HEK293 (cell line): ENCODE measurements around the gene ARHGEF11.
"Not testable (repeated sequence)": the region's sequence is repeated elsewhere in the genome, so short reads cannot be mapped to it uniquely, and the experiment has no call there.

Source experiments
- CTCF ChIA-PET: fragments of 350-600 bp; formaldehyde crosslinking; extraction: SDS; loops from one replicate; lab custom pipeline; 2021; ENCODE audit warnings: antibody characterized with exemption; lab: Yijun Ruan, JAX
- POLR2A ChIA-PET: fragments of 300-600 bp; formaldehyde crosslinking; extraction: SDS; loops from one replicate; lab custom pipeline; 2020; ENCODE audit warnings: antibody characterized with exemption, inconsistent platforms; lab: Yijun Ruan, JAX
- H3K27ac ChIP-seq: fragments of 200-500 bp; sonication (Bioruptor generic); 2 replicates; pipeline ENCODE4 v1.5.1; 2014; ENCODE audit warnings: low read depth, low read length, control low read depth, inconsistent platforms; ENCODE audit errors: extremely low read depth
- H3K36me3 ChIP-seq, 2 experiments: fragments of 200-500 bp in 1 of 2; sonication (Bioruptor generic) in 1 of 2; 1 replicate in 1 of 2; 2 replicates in 1 of 2; pipeline ENCODE4 v1.5.1; 2014 to 2017; ENCODE audit warnings: inconsistent platforms in 2 of 2, low read length in 2 of 2; ENCODE audit not compliant: control insufficient read depth in 2 of 2, insufficient read depth in 1 of 2
- H3K4me1 ChIP-seq: fragments of 200-500 bp; sonication (Bioruptor generic); 2 replicates; pipeline ENCODE4 v1.5.1; 2014; ENCODE audit warnings: mild to moderate bottlenecking, low read length, inconsistent platforms; ENCODE audit not compliant: control insufficient read depth, insufficient read depth
- H3K4me3 ChIP-seq: 2 replicates; pipeline ENCODE4 v1.5.1; 2011; ENCODE audit warnings: low read depth, mild to moderate bottlenecking, control low read depth, low read length, moderate library complexity
- H3K9me3 ChIP-seq: fragments of 200-500 bp; sonication (Bioruptor generic); 2 replicates; pipeline ENCODE4 v1.5.1; 2014; ENCODE audit warnings: low read depth, low read length, inconsistent platforms; ENCODE audit not compliant: control insufficient read depth, insufficient read depth
- CTCF ChIP-seq: fragments of 450-650 bp; formaldehyde crosslinking; IDR thresholded peaks from 2 replicates; pipeline ENCODE4 v1.5.1; 2016; ENCODE audit warnings: missing biosample characterization, missing genetic modification characterization
- EGR2 ChIP-seq: fragments of 450-650 bp; formaldehyde crosslinking; IDR thresholded peaks from 2 replicates; pipeline ENCODE4 v1.5.1; 2016; ENCODE audit warnings: low read depth, missing biosample characterization, missing genetic modification characterization
- GLI4 ChIP-seq: fragments of 450-650 bp; formaldehyde crosslinking; IDR thresholded peaks from 2 replicates; pipeline ENCODE4 v1.5.1; 2016; ENCODE audit warnings: missing biosample characterization, missing genetic modification characterization
- IKZF3 ChIP-seq: fragments of 450-650 bp; IDR thresholded peaks from 2 replicates; pipeline ENCODE4 v1.5.0; 2018; ENCODE audit warnings: missing biosample characterization, mild to moderate bottlenecking, missing genetic modification characterization, moderate library complexity
- PBX3 ChIP-seq: sonication (generic); formaldehyde crosslinking; IDR thresholded peaks from 2 replicates; pipeline ENCODE4 v1.8.1; 2022; ENCODE audit warnings: mild to moderate bottlenecking, moderate library complexity, missing genetic modification reagents
- SP3 ChIP-seq: fragments of 450-650 bp; formaldehyde crosslinking; IDR thresholded peaks from 2 replicates; pipeline ENCODE4 v1.5.1; 2016; ENCODE audit warnings: missing biosample characterization, missing genetic modification characterization
- YY2 ChIP-seq: fragments of 450-650 bp; formaldehyde crosslinking; IDR thresholded peaks from 2 replicates; pipeline ENCODE4 v1.5.1; 2016; ENCODE audit warnings: missing biosample characterization, missing genetic modification characterization
- ZIC2 ChIP-seq: fragments of 450-650 bp; formaldehyde crosslinking; IDR thresholded peaks from 2 replicates; pipeline ENCODE4 v1.5.1; 2016; ENCODE audit warnings: missing biosample characterization, missing genetic modification characterization
- ZNF112 ChIP-seq: fragments of 450-650 bp; formaldehyde crosslinking; IDR thresholded peaks from 2 replicates; pipeline ENCODE4 v1.5.0; 2017; ENCODE audit warnings: missing biosample characterization, missing genetic modification characterization
- ZNF148 ChIP-seq: fragments of 450-650 bp; formaldehyde crosslinking; IDR thresholded peaks from 2 replicates; pipeline ENCODE4 v1.5.0; 2017; ENCODE audit warnings: missing biosample characterization, missing genetic modification characterization, borderline replicate concordance
- ZNF23 ChIP-seq: fragments of 450-650 bp; formaldehyde crosslinking; IDR thresholded peaks from 2 replicates; pipeline ENCODE4 v1.5.1; 2016; ENCODE audit warnings: missing biosample characterization, missing genetic modification characterization, borderline replicate concordance
- ZNF26 ChIP-seq: fragments of 450-650 bp; formaldehyde crosslinking; IDR thresholded peaks from 2 replicates; pipeline ENCODE4 v1.5.1; 2016; ENCODE audit warnings: missing biosample characterization, missing genetic modification characterization
- ZNF292 ChIP-seq: fragments of 450-650 bp; formaldehyde crosslinking; IDR thresholded peaks from 2 replicates; pipeline ENCODE4 v1.5.1; 2016; ENCODE audit warnings: low read depth, missing biosample characterization, missing genetic modification characterization, borderline replicate concordance
- ZNF302 ChIP-seq: fragments of 450-650 bp; formaldehyde crosslinking; IDR thresholded peaks from 2 replicates; pipeline ENCODE4 v1.5.1; 2016; ENCODE audit warnings: missing biosample characterization, missing genetic modification characterization, low read depth
- ZNF37A ChIP-seq: fragments of 450-650 bp; IDR thresholded peaks from 2 replicates; pipeline ENCODE4 v1.5.1; 2018; ENCODE audit warnings: missing biosample characterization, missing genetic modification characterization
- ZNF394 ChIP-seq: fragments of 450-650 bp; formaldehyde crosslinking; IDR thresholded peaks from 2 replicates; pipeline ENCODE4 v1.5.1; 2016; ENCODE audit warnings: missing biosample characterization, missing genetic modification characterization, mild to moderate bottlenecking, moderate library complexity, borderline replicate concordance
- ZNF398 ChIP-seq: fragments of 450-650 bp; formaldehyde crosslinking; IDR thresholded peaks from 2 replicates; pipeline ENCODE4 v1.5.1; 2017; ENCODE audit warnings: missing biosample characterization, missing genetic modification characterization
- ZNF529 ChIP-seq: fragments of 450-650 bp; formaldehyde crosslinking; IDR thresholded peaks from 2 replicates; pipeline ENCODE4 v1.5.1; 2017; ENCODE audit warnings: missing genetic modification characterization, missing biosample characterization; ENCODE audit not compliant: insufficient replicate concordance
- ZNF548 ChIP-seq: fragments of 450-650 bp; formaldehyde crosslinking; IDR thresholded peaks from 2 replicates; pipeline ENCODE4 v1.5.1; 2016; ENCODE audit warnings: missing biosample characterization, missing genetic modification characterization
- ZNF561 ChIP-seq: fragments of 450-650 bp; IDR thresholded peaks from 2 replicates; pipeline ENCODE4 v1.5.1; 2018; ENCODE audit warnings: missing biosample characterization, missing genetic modification characterization, borderline replicate concordance
- ZNF580 ChIP-seq: fragments of 450-650 bp; formaldehyde crosslinking; IDR thresholded peaks from 2 replicates; pipeline ENCODE4 v1.5.1; 2016; ENCODE audit warnings: missing biosample characterization, missing genetic modification characterization
- ZNF624 ChIP-seq: fragments of 450-650 bp; formaldehyde crosslinking; IDR thresholded peaks from 2 replicates; pipeline ENCODE4 v1.5.1; 2017; ENCODE audit warnings: missing biosample characterization, missing genetic modification characterization

Gene ARHGEF11

GRCh38 chr1:156927215-156928042, 118.1 kb downstream of the ARHGEF11 start (continued):
- no peak for TF ChIP-seq ZNF37A (tag by site-specific recombination)
- no peak for TF ChIP-seq GLI4 (tag by site-specific recombination)
- peak; percentile 30; the same call in 1 of the 2 replicates for TF ChIP-seq ZNF561 (tag by site-specific recombination)
- peak; percentile 36; the same call in 1 of the 2 replicates for TF ChIP-seq ZIC2 (tag by site-specific recombination)
- TF ChIP-seq ZNF23 (tag by site-specific recombination), result no peak
- TF ChIP-seq ZNF624, result no peak
- no peak for TF ChIP-seq ZNF302 (tag by site-specific recombination)
- TF ChIP-seq EGR2 (tag by site-specific recombination), result peak; percentile 93
- peak; percentile 85 for TF ChIP-seq ZNF580 (tag by site-specific recombination)
- 0 out of 2 replicates have a peak, but pooled peaks have one; percentile 15 for TF ChIP-seq ZNF394 (tag by site-specific recombination)
- TF ChIP-seq SP3 (tag by site-specific recombination), result peak; percentile 69
- TF ChIP-seq CTCF, result peak; percentile 90
- no peak for TF ChIP-seq ZNF398 (tag by site-specific recombination)
- no peak for TF ChIP-seq ZNF148 (tag by site-specific recombination)
- TF ChIP-seq, all 188 proteins: peak for 29

GRCh38 chr1:156926695-156927094, 118.8 kb downstream of the ARHGEF11 start:
- ChIA-PET POLR2A (interaction anchor here (0.9 to 1.4 kb wide), 2 partner anchors 37 to 198 kb away, joined by 3 to 4 read pairs; partner anchors contain the start of genes ISG20L2 and METTL25B), CTCF (interaction anchor here (0.5 to 11.9 kb wide), 20 partner anchors 10 to 1468 kb away, joined by 3 to 199 read pairs (median 8); partner anchors contain the start of genes NTRK1 and PEAR1)
- not testable (repeated sequence) for H3K9me3 ChIP-seq, H3K4me1 ChIP-seq, H3K36me3 ChIP-seq, H3K27ac ChIP-seq, H3K4me3 ChIP-seq

GRCh38 chr1:156926175-156926574, 119.4 kb downstream of the ARHGEF11 start:
- Histone ChIP-seq H3K4me3 (no peak overlapping the region), H3K9me3 (no peaks in the 10 kb centered on the region), H3K36me3 (no peaks in the 10 kb centered on the region), H3K27ac (no peak overlapping the region), H3K4me1 (no peaks in the 10 kb centered on the region; the same call in 1 of the 2 replicates)
- ChIA-PET CTCF (interaction anchor here (0.7 to 11.9 kb wide), 16 partner anchors 9 to 1469 kb away, joined by 3 to 199 read pairs (median 10); partner anchors contain the start of genes NTRK1 and PEAR1), POLR2A (interaction anchor here (0.9 to 1.6 kb wide), 3 partner anchors 26 to 198 kb away, joined by 3 to 4 read pairs (median 3); partner anchors contain the start of genes ISG20L2 and METTL25B)
- peak; percentile 60; the same call in 1 of the 2 replicates for TF ChIP-seq IKZF3 (tag by site-specific recombination)
- TF ChIP-seq ZNF529, result no peak
- no peak for TF ChIP-seq ZNF292 (tag by site-specific recombination)
- no peak for TF ChIP-seq ZNF548 (tag by site-specific recombination)
- TF ChIP-seq YY2 (tag by site-specific recombination), result no peak; the same call in 1 of the 2 replicates
- TF ChIP-seq ZNF112, result no peak
- no peak for TF ChIP-seq PBX3
- TF ChIP-seq ZNF26 (tag by site-specific recombination), result no peak
